NCI-H2171 treated with DMSO at 0.1 percent for 48 hours (cell line): ENCODE results near the gene PCCA.
"Not testable (repeated sequence)": the region's sequence is repeated elsewhere in the genome, so short reads cannot be mapped to it uniquely, and the experiment has no call there.

Source experiments
- DNase-seq: peaks from one replicate; lab custom pipeline; 2025; lab: John Stamatoyannopoulos, UW

The PCCA gene, protein sequence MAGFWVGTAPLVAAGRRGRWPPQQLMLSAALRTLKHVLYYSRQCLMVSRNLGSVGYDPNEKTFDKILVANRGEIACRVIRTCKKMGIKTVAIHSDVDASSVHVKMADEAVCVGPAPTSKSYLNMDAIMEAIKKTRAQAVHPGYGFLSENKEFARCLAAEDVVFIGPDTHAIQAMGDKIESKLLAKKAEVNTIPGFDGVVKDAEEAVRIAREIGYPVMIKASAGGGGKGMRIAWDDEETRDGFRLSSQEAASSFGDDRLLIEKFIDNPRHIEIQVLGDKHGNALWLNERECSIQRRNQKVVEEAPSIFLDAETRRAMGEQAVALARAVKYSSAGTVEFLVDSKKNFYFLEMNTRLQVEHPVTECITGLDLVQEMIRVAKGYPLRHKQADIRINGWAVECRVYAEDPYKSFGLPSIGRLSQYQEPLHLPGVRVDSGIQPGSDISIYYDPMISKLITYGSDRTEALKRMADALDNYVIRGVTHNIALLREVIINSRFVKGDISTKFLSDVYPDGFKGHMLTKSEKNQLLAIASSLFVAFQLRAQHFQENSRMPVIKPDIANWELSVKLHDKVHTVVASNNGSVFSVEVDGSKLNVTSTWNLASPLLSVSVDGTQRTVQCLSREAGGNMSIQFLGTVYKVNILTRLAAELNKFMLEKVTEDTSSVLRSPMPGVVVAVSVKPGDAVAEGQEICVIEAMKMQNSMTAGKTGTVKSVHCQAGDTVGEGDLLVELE

DNA sequence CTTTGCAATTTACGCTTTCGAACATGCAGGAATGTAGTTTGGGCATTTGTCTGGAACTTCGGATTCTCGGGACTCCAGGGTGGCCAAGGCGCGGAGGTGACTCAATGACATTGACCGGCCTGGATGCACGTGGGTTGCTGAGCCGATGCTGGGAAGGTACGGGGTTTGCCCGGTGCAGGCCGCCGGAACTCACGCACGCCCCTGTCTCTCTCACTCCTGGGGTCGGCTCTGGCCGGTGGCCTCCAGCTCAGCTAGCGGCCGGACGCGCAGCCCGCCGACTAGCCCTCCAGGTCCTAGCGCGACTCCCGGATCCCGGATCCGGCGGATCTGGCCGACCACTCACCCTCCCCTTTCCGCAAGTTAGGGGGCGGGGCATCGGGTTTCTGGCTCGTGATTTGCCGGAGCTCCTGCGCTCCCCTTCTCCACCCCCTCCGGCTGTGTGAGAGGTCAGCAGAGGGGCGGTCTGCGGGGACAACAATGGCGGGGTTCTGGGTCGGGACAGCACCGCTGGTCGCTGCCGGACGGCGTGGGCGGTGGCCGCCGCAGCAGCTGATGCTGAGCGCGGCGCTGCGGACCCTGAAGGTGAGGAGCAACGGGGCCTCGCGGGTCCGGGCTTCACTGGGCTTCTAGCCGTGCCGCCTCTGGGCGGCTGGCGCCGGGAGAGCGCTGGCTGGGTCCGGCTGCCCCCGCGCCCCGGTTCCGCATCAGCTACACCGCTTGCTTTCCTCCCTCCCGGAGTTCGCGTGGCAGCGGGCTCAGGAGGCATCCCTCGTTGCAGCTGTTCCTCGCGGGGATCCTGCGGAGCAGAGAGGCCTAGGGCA is at the start of gene PCCA:
TSS of gene PCCA (plus strand) at position 450 of the 821 bp plus-strand sequence. CDS start at position 478, 28 bp downstream.
- DNase-seq, result peak; percentile 82

DNA sequence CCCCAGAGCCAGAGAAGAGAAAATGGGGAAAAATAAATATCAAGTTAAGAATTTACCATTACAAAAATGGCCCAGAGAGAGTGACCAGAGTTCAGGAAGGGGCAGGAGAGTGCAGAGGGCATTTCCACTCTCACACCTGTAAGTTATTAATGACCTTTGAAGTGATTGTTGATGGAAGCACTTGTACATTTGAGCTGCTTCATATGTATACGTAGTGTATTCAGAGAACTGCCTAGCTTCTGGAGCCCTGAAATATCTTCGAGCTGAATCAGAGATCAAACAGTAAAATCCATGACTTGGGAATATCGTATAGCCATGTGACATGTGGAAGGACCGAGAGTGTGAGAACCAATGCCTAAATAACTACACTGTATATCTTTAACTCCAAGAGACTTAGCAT is 49.2 kb upstream of the PCCA start:
- no peak for DNase-seq

DNA sequence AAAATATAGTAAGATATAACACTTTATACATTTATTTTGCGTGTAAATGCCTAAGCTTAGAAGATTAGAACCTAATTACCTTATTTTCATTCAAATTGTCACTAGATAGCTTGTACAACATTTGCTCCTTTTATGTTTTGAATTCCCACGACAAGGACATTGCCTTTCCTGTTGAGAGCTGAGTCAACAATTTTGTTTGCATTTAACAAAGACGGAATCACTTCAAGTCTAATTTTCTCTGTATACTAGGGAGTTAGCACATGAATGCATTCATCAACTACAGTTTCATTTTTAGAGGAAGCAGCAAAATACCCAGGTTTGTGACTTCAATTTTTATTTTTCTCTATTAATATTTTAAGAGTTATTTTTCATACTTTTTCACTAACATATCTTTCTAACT is 48.7 kb upstream of the PCCA start:
- no peak for DNase-seq

DNA sequence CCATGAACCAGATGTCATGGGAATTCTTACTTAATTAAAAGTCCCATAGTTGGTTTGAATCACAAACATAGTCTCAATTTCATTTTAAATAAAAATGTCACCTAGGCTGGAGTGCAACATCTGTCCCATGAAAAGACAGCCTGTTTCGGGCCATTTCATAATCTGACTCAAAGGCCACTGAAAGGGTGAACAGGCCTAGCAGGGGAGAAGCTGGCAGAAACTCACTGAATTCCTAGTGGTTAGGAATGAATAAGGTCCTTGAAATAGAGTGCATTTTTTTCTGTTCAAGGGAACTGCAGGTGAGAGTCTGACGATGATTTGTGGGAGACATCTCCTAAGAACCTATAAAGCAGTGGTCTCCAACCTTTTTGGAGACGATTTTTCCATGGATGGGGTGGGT is 44.0 kb upstream of the PCCA start:
- DNase-seq, result peak; percentile 76

DNA sequence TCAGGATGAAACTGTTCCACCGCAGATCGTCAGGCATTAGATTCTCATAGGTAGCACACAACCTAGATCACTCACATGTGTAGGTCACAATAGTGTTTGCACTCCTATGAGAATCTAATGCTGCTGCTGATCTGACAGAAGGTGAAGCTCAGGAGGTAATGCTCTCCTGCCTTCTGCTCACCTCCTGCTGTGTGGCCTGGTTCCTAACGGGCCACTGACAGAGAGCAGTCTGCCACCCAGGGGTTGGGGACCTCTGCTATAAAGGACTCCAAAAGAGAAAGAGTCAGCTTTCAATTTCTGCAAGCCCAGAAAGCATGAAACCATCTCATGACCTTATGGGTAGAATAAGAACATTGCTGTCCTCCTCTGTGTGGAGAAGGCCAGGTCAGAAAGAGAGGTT is 43.5 kb upstream of the PCCA start:
- peak; percentile 44 for DNase-seq

DNA sequence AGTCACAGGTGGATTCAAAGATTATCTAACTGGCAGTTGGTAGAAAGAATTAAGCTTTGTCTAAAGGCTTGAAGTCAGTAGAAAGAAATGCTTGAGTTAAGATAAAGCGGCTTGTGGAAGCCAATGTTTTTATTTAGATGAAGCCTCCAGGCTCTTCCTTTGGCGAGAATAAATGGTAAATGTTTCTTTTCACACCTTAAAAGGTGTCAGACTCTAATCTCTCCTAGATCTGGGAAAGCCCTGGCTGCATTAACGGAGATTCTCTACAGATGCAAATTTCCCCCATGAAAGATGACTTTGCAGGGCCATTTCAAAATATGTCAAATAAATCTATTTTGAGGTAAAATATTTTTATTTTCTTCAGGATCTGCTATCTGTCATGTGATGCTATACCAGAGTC is 37.8 kb upstream of the PCCA start:
- DNase-seq, result no peak

DNA sequence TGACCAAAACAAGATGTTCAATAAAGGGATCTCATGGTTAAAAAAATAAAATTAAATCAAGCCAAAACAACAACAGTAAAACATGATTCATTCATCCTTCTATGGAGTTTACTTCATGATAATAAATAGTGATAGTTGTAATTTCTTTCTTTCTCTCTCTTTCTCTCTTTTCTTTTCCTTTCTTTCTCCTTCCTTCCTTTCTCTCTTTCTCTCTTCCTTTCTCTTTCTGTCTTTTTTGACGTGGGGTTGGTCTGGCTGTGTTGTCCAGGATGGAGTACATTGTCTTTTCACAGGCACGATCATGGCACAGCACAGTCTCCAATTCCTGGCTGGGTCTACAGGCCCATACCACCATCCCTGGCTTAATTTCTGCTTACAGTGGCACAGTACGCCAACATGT is 29.1 kb upstream of the PCCA start:
- no peak for DNase-seq

DNA sequence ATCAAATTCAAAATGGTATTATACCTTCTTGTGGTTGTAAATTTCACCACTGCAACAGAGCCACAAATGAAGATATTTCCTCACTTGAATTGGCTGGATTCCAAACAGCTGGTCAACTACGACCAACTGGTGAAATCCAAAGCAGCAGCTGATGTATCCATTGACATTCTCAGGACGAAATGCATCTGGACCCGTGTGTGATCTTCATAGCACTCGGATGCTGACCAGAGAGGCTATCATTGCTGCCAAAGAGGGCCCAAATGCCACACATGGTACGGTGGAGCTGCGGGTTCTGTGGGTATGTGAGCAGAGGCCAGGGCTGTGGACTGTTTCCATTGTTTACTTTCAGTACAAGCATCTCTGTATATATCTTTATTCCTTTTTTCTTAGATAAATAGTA is 25.6 kb upstream of the PCCA start:
- DNase-seq, result no peak

DNA sequence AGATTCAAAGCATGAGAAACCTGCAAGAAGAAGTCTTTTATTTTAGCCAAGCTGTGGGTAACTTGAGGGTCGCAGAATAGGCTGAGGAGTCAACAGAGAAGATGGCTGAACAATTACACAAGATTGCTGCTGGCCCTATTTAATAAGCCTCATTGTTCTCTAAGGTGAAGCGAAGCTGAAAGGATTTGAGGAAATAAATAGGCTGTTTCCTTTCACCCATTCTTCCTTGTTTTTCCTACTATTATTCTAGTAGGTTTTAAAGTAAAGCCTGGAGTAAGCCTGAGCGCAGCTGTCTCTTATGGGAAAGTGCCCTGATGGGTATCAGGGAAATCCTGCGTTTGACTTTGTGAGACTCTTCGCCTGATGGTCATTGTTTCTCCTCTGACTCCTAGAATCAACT is 25.0 kb upstream of the PCCA start:
- no peak for DNase-seq

DNA sequence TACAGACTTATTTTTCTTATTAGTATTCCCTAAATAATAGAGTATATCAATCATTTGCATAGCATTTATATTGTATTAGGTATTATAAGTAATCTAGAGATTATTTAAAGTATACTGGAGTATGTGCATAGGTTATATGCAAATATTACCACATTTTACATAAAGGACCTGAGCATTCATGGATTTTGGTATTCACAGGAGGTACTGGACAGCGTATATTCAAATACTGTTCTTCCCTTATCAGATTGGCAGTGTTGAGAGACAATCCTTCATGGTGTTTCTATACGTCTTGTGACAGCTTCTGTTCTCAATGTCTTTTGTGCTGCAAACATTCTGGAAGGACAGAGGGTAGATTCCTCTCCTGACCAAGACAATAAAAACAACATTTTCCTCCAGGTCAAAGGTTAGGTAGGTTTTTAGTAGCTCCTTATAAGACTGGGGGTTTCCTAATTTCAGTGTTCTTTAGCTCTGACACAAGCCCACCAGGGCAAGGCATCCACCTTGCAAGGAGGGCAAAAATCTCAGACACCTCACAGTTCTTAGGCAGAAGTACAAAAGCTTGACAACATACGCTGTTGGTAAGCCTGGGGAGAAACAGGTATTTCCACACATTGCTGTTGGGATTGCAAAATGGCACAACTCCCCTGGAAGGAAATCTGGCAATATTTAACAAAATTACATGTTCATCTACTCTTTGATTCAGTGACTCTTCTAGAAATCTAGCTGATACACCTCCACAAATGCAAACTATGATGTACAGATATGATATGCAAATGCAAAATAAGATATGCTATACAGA is 20.6 kb upstream of the PCCA start:
- DNase-seq, result no peak

DNA sequence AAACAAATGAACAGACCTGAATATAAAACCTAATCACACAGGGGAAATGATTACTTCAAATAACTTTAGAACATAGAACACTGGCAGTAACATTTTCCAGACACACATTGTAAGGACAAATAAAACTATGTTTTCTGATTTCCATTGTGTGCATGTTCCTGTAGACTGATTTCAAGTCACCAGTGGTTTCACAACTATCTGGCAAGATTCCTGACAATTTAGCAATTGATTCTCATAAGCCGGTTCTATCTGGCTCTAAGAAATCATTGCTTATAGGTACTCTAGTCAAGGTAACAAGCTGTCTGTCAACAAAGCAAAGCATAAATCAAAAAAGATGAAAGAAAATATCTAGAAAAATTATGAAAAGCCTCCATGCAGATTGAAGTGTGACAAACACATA is 19.6 kb upstream of the PCCA start:
- DNase-seq, result peak; percentile 32

DNA sequence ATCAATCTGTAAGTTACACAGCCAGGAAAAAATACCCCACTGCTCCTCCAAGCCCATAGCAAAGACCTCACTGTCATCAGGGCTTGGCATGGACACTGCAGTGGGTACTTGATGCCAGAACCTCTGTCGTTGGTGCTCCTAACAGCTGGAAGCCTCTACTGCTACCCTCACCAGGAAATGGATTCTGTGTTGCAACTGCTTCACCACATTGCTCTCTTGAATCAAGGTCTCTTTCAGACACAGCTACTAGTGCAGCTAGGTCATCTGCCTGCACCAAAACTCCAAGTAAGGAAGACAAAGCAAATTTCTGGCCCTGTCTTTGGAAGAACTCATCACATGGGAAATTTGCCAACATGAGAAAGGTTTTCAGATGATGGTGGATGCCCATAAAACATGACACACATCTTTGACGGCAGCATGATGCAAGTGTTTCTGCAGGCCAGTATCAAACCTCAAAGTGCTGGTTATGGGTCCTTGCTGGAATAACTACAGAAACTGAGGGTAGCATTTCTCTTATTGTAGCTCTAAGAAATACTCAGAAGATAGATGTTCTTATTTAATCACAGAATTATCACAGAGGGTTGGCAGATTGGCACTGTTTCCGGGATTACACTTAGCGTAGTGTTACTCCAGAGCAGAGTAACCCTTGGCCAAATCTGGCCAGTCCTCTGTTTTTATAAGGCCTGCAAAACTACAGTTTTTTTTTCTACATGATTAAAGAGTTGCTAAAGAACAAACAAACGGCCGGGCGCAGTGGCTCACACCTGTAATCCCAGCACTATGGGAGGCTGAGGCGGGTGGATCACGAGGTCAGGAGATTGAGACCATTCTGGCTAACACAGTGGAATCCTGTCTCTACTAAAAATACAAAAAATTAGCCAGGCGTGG is 12.9 kb upstream of the PCCA start:
- DNase-seq, result no peak

DNA sequence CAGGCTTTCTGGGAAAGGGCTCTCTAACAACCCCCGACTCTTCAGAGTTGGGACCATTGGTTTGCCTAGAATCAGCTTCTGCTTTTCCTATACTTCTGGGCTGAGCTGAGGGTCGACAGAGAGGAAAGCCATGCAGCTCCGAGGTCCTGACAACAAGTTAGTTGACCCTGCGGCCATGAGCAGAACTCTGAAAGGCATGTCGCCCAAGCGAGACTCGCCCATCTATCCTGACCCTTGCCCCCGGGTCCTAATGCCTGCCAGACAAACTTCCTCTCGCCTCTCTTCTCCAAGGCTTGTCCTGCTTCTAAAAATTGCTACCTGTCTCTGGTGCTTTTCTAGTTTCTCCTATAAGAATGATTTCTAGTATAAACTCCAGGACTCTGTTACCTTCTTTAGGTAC is 9.9 kb upstream of the PCCA start:
- DNase-seq, result not testable (repeated sequence)

DNA sequence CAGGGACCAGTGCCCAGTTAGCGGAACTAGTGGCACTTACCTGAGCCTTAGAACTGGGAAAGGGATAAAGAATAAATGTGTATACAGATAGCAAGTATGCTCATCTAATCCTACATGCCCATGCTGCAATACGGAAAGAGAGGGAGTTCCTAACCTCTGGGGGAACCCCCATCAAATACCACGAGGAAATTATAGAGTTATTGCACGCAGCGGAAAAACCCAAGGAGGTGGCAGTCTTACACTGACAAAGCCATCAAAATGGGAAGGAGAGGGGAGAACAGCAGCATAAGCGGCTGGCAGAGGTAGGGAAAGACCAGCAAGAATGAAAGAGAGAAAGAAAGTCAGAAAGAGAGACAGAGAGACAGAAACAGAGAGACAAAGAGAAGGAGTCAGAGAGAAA is 5.5 kb upstream of the PCCA start:
- DNase-seq, result not testable (repeated sequence)

DNA sequence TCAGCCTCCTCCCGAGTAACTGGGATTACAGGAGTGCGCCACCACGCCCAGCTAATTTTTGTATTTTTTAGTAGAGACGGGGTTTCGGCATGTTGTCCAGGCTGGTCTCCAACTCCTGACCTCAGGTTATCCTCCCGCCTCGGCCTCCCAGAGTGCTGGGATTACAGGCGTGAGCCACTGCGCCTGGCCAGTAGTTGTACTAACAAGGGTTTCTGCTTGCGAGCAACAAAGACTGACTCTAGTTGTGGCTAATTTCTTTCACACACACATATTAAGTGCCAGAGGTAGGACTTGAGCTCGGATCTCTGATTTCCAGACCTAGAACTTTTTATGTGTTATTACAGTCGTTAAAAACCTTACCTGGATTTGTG is 635 bp upstream of the PCCA start:
- DNase-seq, result no peak

DNA sequence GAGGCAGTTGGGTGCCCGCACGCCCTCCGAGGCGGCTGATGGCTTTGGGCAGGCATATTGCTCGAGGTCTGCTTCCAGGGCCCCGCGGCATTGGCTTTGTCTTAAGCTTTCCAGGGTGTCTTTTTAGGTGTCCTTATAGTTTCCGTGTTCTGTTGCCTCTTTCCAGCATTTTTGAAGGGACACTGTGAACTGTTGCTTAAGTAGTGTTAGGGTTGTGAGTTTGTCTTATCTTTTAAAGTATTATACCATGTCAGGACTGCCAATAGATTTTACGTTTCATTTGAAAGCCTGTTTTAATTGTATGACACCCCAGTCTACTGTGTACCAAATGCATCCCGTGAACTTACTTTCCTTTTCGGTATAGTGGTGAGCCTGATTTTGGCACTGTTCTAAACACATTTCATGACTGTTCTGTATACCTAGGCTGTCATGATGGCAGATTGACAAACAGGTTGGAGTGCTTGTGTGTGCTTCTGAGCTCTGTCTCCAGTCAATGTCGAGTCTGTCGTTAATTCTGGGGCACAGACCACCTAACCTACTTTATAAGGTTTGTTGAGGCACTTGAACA is 656 bp downstream of the PCCA start:
- peak; percentile 36 for DNase-seq

DNA sequence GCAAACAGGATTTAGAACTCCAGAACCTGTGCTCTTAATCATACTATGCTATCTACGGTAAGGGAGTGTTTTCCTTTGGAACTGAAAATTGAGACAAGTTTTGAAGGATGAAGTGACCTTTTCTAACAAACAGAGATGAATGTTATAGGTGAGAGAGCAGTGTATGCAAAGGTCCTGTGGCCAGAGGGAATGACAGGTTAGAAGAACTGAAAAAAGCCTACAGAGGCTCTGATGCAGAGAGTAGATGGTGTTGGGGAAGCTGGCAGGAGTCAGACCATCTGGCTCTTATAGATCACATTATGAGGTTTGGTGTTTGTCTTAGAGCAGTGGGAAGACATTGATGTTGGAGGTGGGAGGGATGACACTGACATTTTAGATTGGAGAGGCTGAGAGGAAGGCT is 2.0 kb downstream of the PCCA start:
- peak; percentile 74 for DNase-seq

DNA sequence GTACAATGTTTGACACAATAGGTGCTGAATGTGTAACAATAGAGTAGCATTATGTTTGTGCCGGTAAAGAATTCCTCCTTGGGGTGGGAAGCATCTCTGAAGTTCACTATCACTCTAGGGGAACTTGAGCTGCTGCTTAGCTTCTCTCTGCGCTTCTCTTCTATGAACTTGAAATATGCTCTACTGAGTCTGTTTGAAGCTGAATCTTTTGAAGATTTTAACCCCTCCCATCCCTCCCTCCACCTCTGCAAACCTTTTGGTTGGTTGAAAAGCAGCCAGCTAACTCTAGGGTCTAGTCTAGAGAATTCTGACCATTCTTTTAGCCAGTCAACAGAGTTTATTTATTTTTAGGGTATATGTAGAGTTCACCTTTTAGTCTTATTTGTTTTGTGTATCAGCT is 2.5 kb downstream of the PCCA start:
- no peak for DNase-seq

DNA sequence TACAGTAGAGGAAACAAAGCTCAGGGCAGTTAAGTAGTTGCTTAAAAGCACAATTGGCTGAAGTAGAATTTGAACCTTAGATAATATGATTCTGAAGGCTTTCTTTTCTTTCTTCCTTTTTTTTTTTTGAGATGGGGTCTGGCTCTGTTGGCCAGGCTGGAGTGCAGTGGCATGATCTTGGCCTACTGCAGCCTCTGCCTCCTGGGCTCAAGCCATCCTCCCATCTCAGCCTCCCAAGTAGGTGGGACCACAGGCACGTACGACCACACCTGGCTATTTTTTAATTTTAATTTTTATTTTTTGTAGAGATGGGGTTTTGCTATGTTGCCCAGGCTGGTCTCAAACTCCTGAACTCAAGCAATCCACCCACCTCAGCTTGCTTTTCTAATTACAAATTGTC is 3.4 kb downstream of the PCCA start:
- not testable (repeated sequence) for DNase-seq

DNA sequence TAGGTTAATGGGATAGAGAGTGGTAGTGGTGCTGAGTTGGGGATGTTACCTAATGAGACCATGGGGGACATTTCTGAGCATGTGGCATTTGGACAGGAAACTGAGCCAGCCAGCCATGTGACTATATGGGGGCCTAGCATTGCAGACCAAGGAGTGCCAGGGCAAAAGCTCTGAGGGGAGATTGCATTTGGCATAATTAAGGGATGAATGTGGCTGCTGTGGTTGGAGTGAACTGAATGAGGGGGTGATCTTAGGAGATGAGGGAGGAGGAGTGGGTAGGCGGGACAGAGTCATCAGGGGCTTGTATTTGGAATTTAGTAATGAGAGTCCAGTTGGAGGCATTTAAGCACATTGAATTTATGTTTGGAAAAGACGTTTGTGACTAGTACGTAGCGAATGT is 6.6 kb downstream of the PCCA start:
- no peak for DNase-seq

DNA sequence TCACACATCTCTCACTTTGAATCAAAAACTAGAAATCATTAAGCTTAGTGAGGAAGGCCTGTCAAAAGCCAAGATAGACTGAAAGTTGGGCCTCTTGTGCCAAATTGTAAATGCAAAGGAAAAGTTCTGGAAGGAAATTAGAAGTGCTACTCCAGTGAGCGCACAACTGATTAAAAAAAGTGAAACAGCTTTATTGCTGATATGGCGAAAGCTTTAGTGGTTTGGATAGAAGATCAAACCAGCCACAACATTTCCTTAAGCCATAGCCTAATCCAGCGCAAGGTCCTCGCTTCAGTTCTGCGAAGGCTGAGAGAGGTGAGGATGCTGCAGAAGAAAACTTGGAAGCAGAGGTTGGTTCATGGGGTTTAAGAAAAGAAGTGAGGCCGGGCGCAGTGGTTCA is 7.6 kb downstream of the PCCA start:
- no peak for DNase-seq
